PFSK-1 (cell line): Measurements from ENCODE around the gene LHX2.

Experiments used
- FOXP2 ChIP-seq: optimal IDR thresholded peaks from 2 replicates; pipeline ENCODE3; 2011; ENCODE audit warnings: borderline replicate concordance, control low read depth, inconsistent platforms; ENCODE audit not compliant: insufficient read depth; ENCODE audit errors: extremely low read length, extremely low read depth
- POLR2AphosphoS5 ChIP-seq: IDR thresholded peaks from 2 replicates; pipeline ENCODE4 v1.6.1; 2012; ENCODE audit warnings: low read depth, mild to moderate bottlenecking, control low read depth, low read length, moderate library complexity
- SIN3A ChIP-seq: IDR thresholded peaks from 2 replicates; pipeline ENCODE4 v1.6.1; 2012; ENCODE audit warnings: mild to moderate bottlenecking, low read length, moderate library complexity, borderline replicate concordance; ENCODE audit not compliant: insufficient read depth
- TAF1 ChIP-seq: IDR thresholded peaks from 2 replicates; pipeline ENCODE4 v1.6.1; 2012; ENCODE audit warnings: low read length, control low read depth, borderline replicate concordance; ENCODE audit not compliant: insufficient read depth
- TF ChIP-seq, protein P1 (sequence below), 2 experiments: IDR thresholded peaks; 2 replicates each; pipeline versions ENCODE4 v1.6.1 to v1.8.0; 2011 to 2012; ENCODE audit warnings: low read depth in 2 of 2, low read length in 2 of 2, control low read depth in 1 of 2, inconsistent platforms in 1 of 2, mild to moderate bottlenecking in 1 of 2, moderate library complexity in 1 of 2; ENCODE audit not compliant: insufficient read depth in 1 of 2

GRCh38 chr9:124074746-124075145 lies 63.2 kb downstream of the LHX2 start:
- TF ChIP-seq TAF1 (no peak), POLR2AphosphoS5 (no peak), SIN3A (no peak), FOXP2 (no peak)
- TF ChIP-seq, protein P1, sequence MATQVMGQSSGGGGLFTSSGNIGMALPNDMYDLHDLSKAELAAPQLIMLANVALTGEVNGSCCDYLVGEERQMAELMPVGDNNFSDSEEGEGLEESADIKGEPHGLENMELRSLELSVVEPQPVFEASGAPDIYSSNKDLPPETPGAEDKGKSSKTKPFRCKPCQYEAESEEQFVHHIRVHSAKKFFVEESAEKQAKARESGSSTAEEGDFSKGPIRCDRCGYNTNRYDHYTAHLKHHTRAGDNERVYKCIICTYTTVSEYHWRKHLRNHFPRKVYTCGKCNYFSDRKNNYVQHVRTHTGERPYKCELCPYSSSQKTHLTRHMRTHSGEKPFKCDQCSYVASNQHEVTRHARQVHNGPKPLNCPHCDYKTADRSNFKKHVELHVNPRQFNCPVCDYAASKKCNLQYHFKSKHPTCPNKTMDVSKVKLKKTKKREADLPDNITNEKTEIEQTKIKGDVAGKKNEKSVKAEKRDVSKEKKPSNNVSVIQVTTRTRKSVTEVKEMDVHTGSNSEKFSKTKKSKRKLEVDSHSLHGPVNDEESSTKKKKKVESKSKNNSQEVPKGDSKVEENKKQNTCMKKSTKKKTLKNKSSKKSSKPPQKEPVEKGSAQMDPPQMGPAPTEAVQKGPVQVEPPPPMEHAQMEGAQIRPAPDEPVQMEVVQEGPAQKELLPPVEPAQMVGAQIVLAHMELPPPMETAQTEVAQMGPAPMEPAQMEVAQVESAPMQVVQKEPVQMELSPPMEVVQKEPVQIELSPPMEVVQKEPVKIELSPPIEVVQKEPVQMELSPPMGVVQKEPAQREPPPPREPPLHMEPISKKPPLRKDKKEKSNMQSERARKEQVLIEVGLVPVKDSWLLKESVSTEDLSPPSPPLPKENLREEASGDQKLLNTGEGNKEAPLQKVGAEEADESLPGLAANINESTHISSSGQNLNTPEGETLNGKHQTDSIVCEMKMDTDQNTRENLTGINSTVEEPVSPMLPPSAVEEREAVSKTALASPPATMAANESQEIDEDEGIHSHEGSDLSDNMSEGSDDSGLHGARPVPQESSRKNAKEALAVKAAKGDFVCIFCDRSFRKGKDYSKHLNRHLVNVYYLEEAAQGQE (IDR thresholded peaks at IDR 0.05; ENCODE audit: insufficient read depth in 1 of 2, low read depth in 2 of 2, low read length in 2 of 2): no peak
